Caco-2 (cell line): ENCODE results near the gene ZNF606. TPM values are rescaled to one million over a fixed set of nuclear protein-coding genes. Genes with fewer than 3 reads are reported as not detected.

Source experiments
- BruUV-seq: library from RNA; stranded (reverse); fragments of 400-500 nt; replicated peaks from 2 replicates; lab custom pipeline; 2021; lab: Mats Ljungman, UMichigan
- CTCF ChIA-PET: fragments of 300-600 bp; sonication (Branson Sonifier 250); formaldehyde crosslinking; loops from one replicate; lab custom pipeline; 2022; ENCODE audit warnings: antibody characterized with exemption; lab: Charles Lee
- POLR2A ChIA-PET: fragments of 300-600 bp; sonication (Branson Sonifier 250); formaldehyde crosslinking; loops from one replicate; lab custom pipeline; 2022; ENCODE audit warnings: antibody characterized with exemption; lab: Charles Lee
- DNase-seq, 2 experiments: peaks; one replicate each; pipeline versions ENCODE4 v3.0.0 to v3.0.0-alpha.2; 2020 to 2022
- H3K27me3 ChIP-seq: replicated peaks from 2 replicates; pipeline ENCODE4 v1.6.0; 2011; ENCODE audit warnings: low read length; ENCODE audit not compliant: control insufficient read depth, insufficient read depth
- H3K36me3 ChIP-seq: 2 replicates; pipeline ENCODE4 v1.5.1; 2011; ENCODE audit warnings: low read length; ENCODE audit not compliant: control insufficient read depth, insufficient read depth
- H3K4me1 ChIP-seq: fragments of 250-450 bp; sonication (Bioruptor Pico); 2 replicates; pipeline ENCODE4 v1.5.1; 2020; ENCODE audit warnings: mild to moderate bottlenecking
- H3K4me3 ChIP-seq: 2 replicates; pipeline ENCODE4 v1.5.1; 2011; ENCODE audit warnings: low read depth, mild to moderate bottlenecking, control low read depth, low read length
- H3K9me3 ChIP-seq: fragments of 250-450 bp; sonication (Bioruptor Pico); 2 replicates; pipeline ENCODE4 v1.5.1; 2020; ENCODE audit warnings: mild to moderate bottlenecking, moderate library complexity
- H3K27ac Mint-ChIP-seq: one replicate; pipeline ENCODE4 v1.8.0; 2022; ENCODE audit warnings: mixed read lengths; ENCODE audit not compliant: unreplicated experiment
- H3K27me3 Mint-ChIP-seq: one replicate; pipeline ENCODE4 v1.8.0; 2022; ENCODE audit warnings: mixed read lengths; ENCODE audit not compliant: insufficient read depth, unreplicated experiment
- H3K36me3 Mint-ChIP-seq: one replicate; pipeline ENCODE4 v1.8.0; 2022; ENCODE audit warnings: mild to moderate bottlenecking, mixed read lengths; ENCODE audit not compliant: insufficient read depth, unreplicated experiment
- H3K4me1 Mint-ChIP-seq: one replicate; pipeline ENCODE4 v1.8.0; 2022; ENCODE audit warnings: low read depth, mixed read lengths; ENCODE audit not compliant: unreplicated experiment
- H3K4me3 Mint-ChIP-seq: one replicate; pipeline ENCODE4 v1.8.0; 2022; ENCODE audit warnings: mild to moderate bottlenecking, moderate library complexity, mixed read lengths; ENCODE audit not compliant: unreplicated experiment
- H3K9me3 Mint-ChIP-seq: one replicate; pipeline ENCODE4 v1.8.0; 2022; ENCODE audit warnings: mixed read lengths; ENCODE audit not compliant: unreplicated experiment
- intact Hi-C: fragments of 100-400 bp; cut with micrococcal nuclease; formaldehyde crosslinking; loops from one replicate; pipeline ENCODE4 v1.10.0; 2022; ENCODE audit not compliant: unreplicated experiment
- total RNA-seq: library from RNA; stranded (reverse); gene quantifications from 2 replicates; pipeline ENCODE4 v1.2.3, GENCODE V29; 2022
- TF ChIP-seq, protein P1 (sequence below), 2 experiments: fragments of 200-600 bp in 1 of 2; IDR thresholded peaks; 1 replicate in 1 of 2; 2 replicates in 1 of 2; pipeline versions ENCODE4 v1.5.1 to v1.8.0; 2011 to 2022; ENCODE audit warnings: antibody characterized with exemption in 1 of 2, control low read depth in 1 of 2, inconsistent platforms in 1 of 2, low read depth in 1 of 2, low read length in 1 of 2, mild to moderate bottlenecking in 1 of 2, moderate library complexity in 1 of 2; ENCODE audit not compliant: insufficient read depth in 1 of 2, severe bottlenecking in 1 of 2, unreplicated experiment in 1 of 2

Gene ZNF606
- total RNA-seq, 1 experiment from 2014 or later, result 13.0 TPM

DNA sequence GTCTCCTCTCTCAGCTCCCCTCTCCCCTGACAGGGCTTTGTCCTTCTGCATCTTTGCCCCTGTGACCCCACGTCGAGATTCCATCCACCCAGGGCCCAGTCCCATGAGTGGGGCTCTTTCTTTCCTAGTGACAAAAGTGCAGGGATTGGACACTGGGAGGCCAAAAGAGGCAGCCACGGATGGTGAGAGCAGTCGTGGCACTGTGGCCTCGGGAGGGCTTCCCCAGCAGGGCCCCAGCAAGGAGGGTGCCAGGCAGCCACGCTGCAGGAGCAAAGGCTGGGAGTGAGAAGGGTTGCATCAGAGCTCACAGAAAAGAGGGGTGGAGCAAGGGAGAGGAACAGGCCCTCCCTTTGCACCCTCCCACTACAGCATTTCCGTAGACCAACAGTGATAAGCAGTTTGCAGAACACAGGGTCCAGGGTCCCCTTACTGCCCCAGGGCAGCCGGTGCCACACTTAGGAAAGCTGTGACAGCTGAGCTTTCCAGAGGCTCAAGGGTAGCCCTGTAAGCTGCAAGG, 36.1 kb upstream of the ZNF606 start:
- Histone ChIP-seq H3K36me3 (no peaks in the 10 kb centered on the region), H3K4me1 (no peaks in the 10 kb centered on the region), H3K27me3 (no peaks in the 10 kb centered on the region), H3K9me3 (peaks cover 31% of the 10 kb centered on the region), H3K4me3 (no peak overlapping the region)
- Mint-ChIP-seq H3K4me3 (no peak overlapping the region), H3K27me3 (no peaks in the 10 kb centered on the region), H3K27ac (no peak overlapping the region), H3K36me3 (no peaks in the 10 kb centered on the region), H3K9me3 (peaks cover 40% of the 10 kb centered on the region), H3K4me1 (no peaks in the 10 kb centered on the region)
- DNase-seq, result no peak
- TF ChIP-seq, protein P1, sequence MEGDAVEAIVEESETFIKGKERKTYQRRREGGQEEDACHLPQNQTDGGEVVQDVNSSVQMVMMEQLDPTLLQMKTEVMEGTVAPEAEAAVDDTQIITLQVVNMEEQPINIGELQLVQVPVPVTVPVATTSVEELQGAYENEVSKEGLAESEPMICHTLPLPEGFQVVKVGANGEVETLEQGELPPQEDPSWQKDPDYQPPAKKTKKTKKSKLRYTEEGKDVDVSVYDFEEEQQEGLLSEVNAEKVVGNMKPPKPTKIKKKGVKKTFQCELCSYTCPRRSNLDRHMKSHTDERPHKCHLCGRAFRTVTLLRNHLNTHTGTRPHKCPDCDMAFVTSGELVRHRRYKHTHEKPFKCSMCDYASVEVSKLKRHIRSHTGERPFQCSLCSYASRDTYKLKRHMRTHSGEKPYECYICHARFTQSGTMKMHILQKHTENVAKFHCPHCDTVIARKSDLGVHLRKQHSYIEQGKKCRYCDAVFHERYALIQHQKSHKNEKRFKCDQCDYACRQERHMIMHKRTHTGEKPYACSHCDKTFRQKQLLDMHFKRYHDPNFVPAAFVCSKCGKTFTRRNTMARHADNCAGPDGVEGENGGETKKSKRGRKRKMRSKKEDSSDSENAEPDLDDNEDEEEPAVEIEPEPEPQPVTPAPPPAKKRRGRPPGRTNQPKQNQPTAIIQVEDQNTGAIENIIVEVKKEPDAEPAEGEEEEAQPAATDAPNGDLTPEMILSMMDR (IDR thresholded peaks at IDR 0.05; ENCODE audit: insufficient read depth in 1 of 2, low read depth in 1 of 2, low read length in 1 of 2, severe bottlenecking in 1 of 2, unreplicated experiment in 1 of 2), result no peak
- ChIA-PET CTCF (no interaction called here), POLR2A (no interaction called here)
- intact Hi-C loops, result no loop called here
- BruUV-seq, result no TSS peak

DNA sequence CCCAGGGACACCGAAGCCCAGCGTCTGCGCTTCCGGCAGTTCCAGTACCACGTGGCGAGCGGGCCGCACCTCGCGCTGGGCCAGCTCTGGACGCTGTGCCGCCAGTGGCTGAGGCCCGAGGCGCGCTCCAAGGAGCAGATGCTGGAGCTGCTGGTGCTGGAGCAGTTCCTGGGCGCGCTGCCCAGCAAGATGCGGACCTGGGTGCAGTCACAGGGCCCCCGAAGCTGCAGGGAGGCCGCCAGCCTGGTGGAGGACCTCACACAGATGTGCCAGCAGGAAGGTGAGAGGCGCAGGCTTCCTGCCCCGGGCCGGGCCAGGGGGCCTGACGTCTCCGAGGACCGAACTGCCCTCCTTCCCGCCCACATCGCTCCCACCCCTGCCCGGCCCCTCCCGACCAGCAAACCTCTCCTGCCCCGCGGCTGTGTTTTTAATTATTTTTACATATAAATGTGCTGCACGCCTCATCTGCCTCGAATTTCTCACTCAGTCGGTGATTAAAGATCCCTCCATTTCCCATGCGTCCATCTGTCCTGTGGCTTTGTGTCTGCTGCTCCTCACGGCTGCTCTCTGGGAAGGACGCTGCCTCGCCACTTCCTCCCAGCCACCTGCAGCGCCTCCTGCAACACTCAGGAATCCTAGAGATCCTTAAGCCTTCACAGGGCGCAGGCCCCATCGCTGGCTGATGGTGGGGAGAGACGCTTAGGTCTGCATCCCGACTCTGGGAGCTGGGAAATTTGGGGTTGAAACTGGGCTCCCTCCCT, 35.5 kb upstream of the ZNF606 start:
- no peak overlapping the region for H3K27ac Mint-ChIP-seq
- H3K27me3 ChIP-seq, result no peaks in the 10 kb centered on the region
- intact Hi-C loops, result no loop called here
- H3K36me3 ChIP-seq, result no peaks in the 10 kb centered on the region
- TF ChIP-seq, protein P1 (IDR thresholded peaks at IDR 0.05; ENCODE audit: insufficient read depth in 1 of 2, low read depth in 1 of 2, low read length in 1 of 2, severe bottlenecking in 1 of 2, unreplicated experiment in 1 of 2), result no peak
- H3K27me3 Mint-ChIP-seq, result no peaks in the 10 kb centered on the region
- no peak for DNase-seq
- H3K9me3 Mint-ChIP-seq, result peaks cover 40% of the 10 kb centered on the region
- peaks cover 35% of the 10 kb centered on the region for H3K9me3 ChIP-seq
- no peak overlapping the region for H3K4me3 ChIP-seq
- ChIA-PET CTCF (no interaction called here), POLR2A (no interaction called here)
- H3K4me3 Mint-ChIP-seq, result no peak overlapping the region
- H3K36me3 Mint-ChIP-seq, result no peaks in the 10 kb centered on the region
- no TSS peak for BruUV-seq
- H3K4me1 Mint-ChIP-seq, result no peaks in the 10 kb centered on the region
- H3K4me1 ChIP-seq, result no peaks in the 10 kb centered on the region

DNA sequence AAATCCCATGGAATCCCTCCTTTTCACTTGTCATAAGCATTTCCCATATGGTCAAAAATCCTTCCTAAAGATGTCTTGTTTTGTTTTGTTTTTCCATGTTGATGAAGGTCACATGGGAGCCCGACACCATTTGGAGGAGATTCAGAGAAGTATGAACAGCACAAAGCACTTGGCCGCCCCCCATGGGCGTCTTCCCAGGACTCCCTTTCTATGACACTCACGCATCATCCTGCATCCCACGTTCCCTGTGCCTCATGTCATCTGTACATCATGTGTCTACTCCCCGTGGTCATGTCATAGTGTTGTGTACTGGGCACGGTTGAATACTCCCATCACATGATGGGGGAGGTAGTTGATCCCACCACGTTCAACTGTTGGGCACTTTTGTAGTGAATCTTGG, 33.2 kb upstream of the ZNF606 start:
- Mint-ChIP-seq H3K36me3 (no peaks in the 10 kb centered on the region), H3K9me3 (peaks cover 40% of the 10 kb centered on the region), H3K27me3 (no peaks in the 10 kb centered on the region), H3K4me1 (no peaks in the 10 kb centered on the region), H3K27ac (no peak overlapping the region), H3K4me3 (no peak overlapping the region)
- ChIA-PET CTCF (no interaction called here), POLR2A (no interaction called here)
- H3K36me3 ChIP-seq, result no peaks in the 10 kb centered on the region
- no peak overlapping the region for H3K4me3 ChIP-seq
- intact Hi-C loops, result no loop called here
- no peaks in the 10 kb centered on the region for H3K27me3 ChIP-seq
- peaks cover 17% of the 10 kb centered on the region; the same call in 1 of the 2 replicates for H3K9me3 ChIP-seq
- BruUV-seq, result no TSS peak
- H3K4me1 ChIP-seq, result no peaks in the 10 kb centered on the region
- no peak for DNase-seq
- TF ChIP-seq, protein P1 (IDR thresholded peaks at IDR 0.05; ENCODE audit: insufficient read depth in 1 of 2, low read depth in 1 of 2, low read length in 1 of 2, severe bottlenecking in 1 of 2, unreplicated experiment in 1 of 2), result no peak
